ENCODE data around the gene CRTC1. TPM values are rescaled to one million over a fixed set of nuclear protein-coding genes. Genes with fewer than 3 reads are reported as not detected.
A peak's percentile ranks its signal among the peaks of the same experiment; 100 is the strongest.

CRTC1 gene
- total and polyA plus RNA-seq, 9 of the 15 experiments (the other 6 are each of a cell fraction or from before 2014, with no cell fraction given) = 0.25 to 3.8 (median 1.2) TPM; not detected in 2

GRCh38 chr19:18776736-18777135 lies 93.3 kb downstream of the CRTC1 start (continued):
- TF ChIP-seq HDAC3 (IDR thresholded peaks at IDR 0.05; ENCODE audit: borderline replicate concordance, partially characterized antibody) (no peak), ATF1 (CRISPR knock-in tag; IDR thresholded peaks at IDR 0.05) (no peak), ATF1 (tag; IDR thresholded peaks at IDR 0.05) (peak; percentile 28; the same call in 1 of the 2 replicates)
- TF ChIP-seq, protein P1, sequence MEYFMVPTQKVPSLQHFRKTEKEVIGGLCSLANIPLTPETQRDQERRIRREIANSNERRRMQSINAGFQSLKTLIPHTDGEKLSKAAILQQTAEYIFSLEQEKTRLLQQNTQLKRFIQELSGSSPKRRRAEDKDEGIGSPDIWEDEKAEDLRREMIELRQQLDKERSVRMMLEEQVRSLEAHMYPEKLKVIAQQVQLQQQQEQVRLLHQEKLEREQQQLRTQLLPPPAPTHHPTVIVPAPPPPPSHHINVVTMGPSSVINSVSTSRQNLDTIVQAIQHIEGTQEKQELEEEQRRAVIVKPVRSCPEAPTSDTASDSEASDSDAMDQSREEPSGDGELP (CRISPR knock-in tag; IDR thresholded peaks at IDR 0.05; ENCODE audit: borderline replicate concordance) = no peak

DNA sequence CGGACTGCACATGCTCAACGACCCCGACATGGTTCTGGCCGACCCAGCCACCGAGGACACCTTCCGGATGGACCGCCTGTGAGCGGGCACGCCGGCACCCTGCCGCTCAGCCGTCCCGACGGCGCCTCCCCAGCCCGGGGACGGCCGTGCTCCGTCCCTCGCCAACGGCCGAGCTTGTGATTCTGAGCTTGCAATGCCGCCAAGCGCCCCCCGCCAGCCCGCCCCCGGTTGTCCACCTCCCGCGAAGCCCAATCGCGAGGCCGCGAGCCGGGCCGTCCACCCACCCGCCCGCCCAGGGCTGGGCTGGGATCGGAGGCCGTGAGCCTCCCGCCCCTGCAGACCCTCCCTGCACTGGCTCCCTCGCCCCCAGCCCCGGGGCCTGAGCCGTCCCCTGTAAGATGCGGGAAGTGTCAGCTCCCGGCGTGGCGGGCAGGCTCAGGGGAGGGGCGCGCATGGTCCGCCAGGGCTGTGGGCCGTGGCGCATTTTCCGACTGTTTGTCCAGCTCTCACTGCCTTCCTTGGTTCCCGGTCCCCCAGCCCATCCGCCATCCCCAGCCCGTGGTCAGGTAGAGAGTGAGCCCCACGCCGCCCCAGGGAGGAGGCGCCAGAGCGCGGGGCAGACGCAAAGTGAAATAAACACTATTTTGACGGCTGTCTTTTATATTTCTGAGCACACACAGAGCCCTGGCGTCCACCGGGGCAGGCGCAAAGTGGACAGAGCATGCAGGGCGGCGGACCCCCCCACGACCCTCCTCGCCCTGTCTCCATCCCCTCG lies 94.0 kb downstream of the CRTC1 start:
- BruUV-seq (replicated peaks) = no TSS peak
- DNase-seq (ENCODE audit: extremely low read depth in 1 of 4, low spot score in 3 of 4) (no peak), FAIRE-seq (no peak), ATAC-seq (no peak)
- H3K4me2 ChIP-seq (ENCODE audit: insufficient read depth, low read length) = no peak overlapping the region
- no peaks in the 10 kb centered on the region for H3K9me1 ChIP-seq (ENCODE audit: control insufficient read depth, insufficient read depth, low read length)
- no peak overlapping the region for H3K27ac ChIP-seq (ENCODE audit: extremely low read depth, low read depth, low read length)
- intact Hi-C loops (cut with micrococcal nuclease) = no loop called here
- H3K4me1 ChIP-seq (replicated peaks in 1 of 2; ENCODE audit: control insufficient read depth in 2 of 2, insufficient read depth in 2 of 2, low read length in 2 of 2) = peaks cover 0 to 67% of the 10 kb centered on the region in 2 experiments; a peak in 2 of 5 replicates
- 50% methylated on average over 32 of the region's 71 CpGs for WGBS (ENCODE audit: insufficient coverage, low coverage, missing lambda C conversion rate)
- TF ChIP-seq POLR2G (IDR thresholded peaks at IDR 0.05; ENCODE audit: low read depth, low read length) = peak; percentile 53
- peak; percentile 29; the same call in 1 of the 2 replicates for TF ChIP-seq ZBTB33 (CRISPR knock-in tag; IDR thresholded peaks at IDR 0.05)
- no peak for TF ChIP-seq ZNF274 (IDR thresholded peaks at IDR 0.05; ENCODE audit: borderline replicate concordance, low read depth, low read length)
- TF ChIP-seq, protein P2, sequence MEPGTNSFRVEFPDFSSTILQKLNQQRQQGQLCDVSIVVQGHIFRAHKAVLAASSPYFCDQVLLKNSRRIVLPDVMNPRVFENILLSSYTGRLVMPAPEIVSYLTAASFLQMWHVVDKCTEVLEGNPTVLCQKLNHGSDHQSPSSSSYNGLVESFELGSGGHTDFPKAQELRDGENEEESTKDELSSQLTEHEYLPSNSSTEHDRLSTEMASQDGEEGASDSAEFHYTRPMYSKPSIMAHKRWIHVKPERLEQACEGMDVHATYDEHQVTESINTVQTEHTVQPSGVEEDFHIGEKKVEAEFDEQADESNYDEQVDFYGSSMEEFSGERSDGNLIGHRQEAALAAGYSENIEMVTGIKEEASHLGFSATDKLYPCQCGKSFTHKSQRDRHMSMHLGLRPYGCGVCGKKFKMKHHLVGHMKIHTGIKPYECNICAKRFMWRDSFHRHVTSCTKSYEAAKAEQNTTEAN (CRISPR knock-in tag; IDR thresholded peaks at IDR 0.05) = no peak
- no peak for TF ChIP-seq ZNF668 (CRISPR knock-in tag; IDR thresholded peaks at IDR 0.05)
- no peak for TF ChIP-seq SAP30 (IDR thresholded peaks at IDR 0.05; ENCODE audit: borderline replicate concordance, insufficient read depth, low read depth, low read length, poor library complexity, severe bottlenecking)
- no peak for TF ChIP-seq ARHGAP35 (IDR thresholded peaks at IDR 0.05; ENCODE audit: partially characterized antibody)
- TF ChIP-seq TSC22D4 (tag; IDR thresholded peaks at IDR 0.05) = no peak
- TF ChIP-seq MBD2 (IDR thresholded peaks at IDR 0.05; ENCODE audit: borderline replicate concordance, low read depth) = no peak
- no peak for TF ChIP-seq JUNB (CRISPR knock-in tag; conservative IDR thresholded peaks at IDR 0.05)
- TF ChIP-seq MAFG (tag; conservative IDR thresholded peaks at IDR 0.05) = no peak
- no peak for TF ChIP-seq ZNF124 (CRISPR knock-in tag; IDR thresholded peaks at IDR 0.05)
- TF ChIP-seq RAD51 (IDR thresholded peaks at IDR 0.05; ENCODE audit: borderline replicate concordance, low read depth) = no peak
- H3K4me3 ChIP-seq = no peak overlapping the region
- no peak overlapping the region for H2AFZ ChIP-seq (ENCODE audit: low read depth, low read length)
- ChIA-PET CTCF (ENCODE audit: low intra/inter-chr PET ratio) (no interaction called here), POLR2A (interaction anchor here (0.6 kb wide), 1 partner anchor 70 kb away, joined by 3 read pairs; no protein-coding TSS in a partner anchor)
- peaks cover 28 to 82% of the 10 kb centered on the region in 2 experiments; a peak in 4 of 5 replicates for H3K27me3 ChIP-seq (ENCODE audit: control insufficient read depth in 2 of 2, insufficient read depth in 2 of 2, low read length in 2 of 2)
- in situ Hi-C loops (cut with MboI) = no loop called here
- peaks cover 5% of the 10 kb centered on the region; the same call in 1 of the 2 replicates for H4K20me1 ChIP-seq (replicated peaks; ENCODE audit: control insufficient read depth, insufficient read depth, low read length)
- H3K9ac ChIP-seq (ENCODE audit: insufficient read depth in 1 of 2, low read depth in 2 of 2, low read length in 2 of 2) = peak overlapping the region in 1 of 2 experiments; percentile 36; a peak in 1 of 4 replicates
- H3K79me2 ChIP-seq (ENCODE audit: control insufficient read depth, insufficient read depth, low read length) = no peaks in the 10 kb centered on the region
- H3K9me3 ChIP-seq (replicated peaks; ENCODE audit: control insufficient read depth, insufficient read depth, low read depth, low read length) = no peaks in the 10 kb centered on the region
- H3K36me3 ChIP-seq (ENCODE audit: control insufficient read depth, insufficient read depth, low read length) = no peaks in the 10 kb centered on the region

All from K562 (cell line).